NB4 (cell line): ENCODE results near the gene CYP19A1.

Experiments
- DNase-seq: peaks from one replicate; pipeline ENCODE4 v3.0.0; 2010; ENCODE audit warnings: low read depth
- H3K4me3 ChIP-seq: one replicate; pipeline ENCODE4 v1.5.1; 2011; ENCODE audit warnings: mild to moderate bottlenecking, low read depth, low read length, moderate library complexity
- MYC ChIP-seq: IDR thresholded peaks from 2 replicates; pipeline ENCODE4 v1.6.1; 2011; ENCODE audit warnings: low read depth, low read length
- POLR2A ChIP-seq: IDR thresholded peaks from 2 replicates; pipeline ENCODE4 v1.6.1; 2011; ENCODE audit warnings: mild to moderate bottlenecking; ENCODE audit not compliant: insufficient read length; ENCODE audit errors: extremely low read depth
- TF ChIP-seq, protein P1 (sequence below): IDR thresholded peaks from 2 replicates; pipeline ENCODE4 v1.6.1; 2011; ENCODE audit warnings: low read depth, low read length
- TF ChIP-seq, protein P2 (sequence below): IDR thresholded peaks from one replicate; pipeline ENCODE4 v1.5.1; 2012; ENCODE audit warnings: low read depth, low read length

The CYP19A1 gene

DNA sequence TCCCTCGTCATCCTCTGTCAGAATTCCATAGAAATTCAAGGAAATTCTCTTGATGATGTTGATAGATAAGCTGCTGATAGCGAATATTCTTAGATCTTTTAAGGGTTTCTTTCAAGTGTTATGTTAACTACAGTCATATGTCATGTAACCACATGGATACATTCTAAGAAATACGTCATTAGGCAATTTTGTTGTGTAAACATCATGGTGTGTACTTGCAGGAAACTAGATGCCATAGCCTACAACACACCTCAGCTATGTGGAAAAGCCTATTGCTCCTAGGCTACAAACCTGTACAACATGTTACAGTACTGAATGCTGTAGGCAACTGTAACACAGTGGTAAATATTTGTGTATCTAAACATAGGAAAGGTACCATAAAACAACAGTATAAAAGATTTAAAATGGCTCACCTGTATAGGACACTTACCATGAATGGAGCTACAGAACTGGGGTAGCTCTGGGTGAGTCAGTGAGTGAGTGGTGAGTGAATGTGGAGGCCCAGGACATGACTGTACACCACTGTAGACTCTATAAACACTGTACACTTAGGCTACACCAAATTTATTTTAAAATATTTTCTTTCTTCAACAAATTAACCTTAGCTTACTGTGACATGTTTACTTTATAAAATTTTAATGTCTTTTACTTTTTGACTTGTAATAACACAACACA lies 37.7 kb upstream of the CYP19A1 start:
- DNase-seq, result no peak
- H3K4me3 ChIP-seq, result no peak overlapping the region
- TF ChIP-seq, protein P1, sequence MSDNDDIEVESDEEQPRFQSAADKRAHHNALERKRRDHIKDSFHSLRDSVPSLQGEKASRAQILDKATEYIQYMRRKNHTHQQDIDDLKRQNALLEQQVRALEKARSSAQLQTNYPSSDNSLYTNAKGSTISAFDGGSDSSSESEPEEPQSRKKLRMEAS, result no peak
- TF ChIP-seq, protein P2, sequence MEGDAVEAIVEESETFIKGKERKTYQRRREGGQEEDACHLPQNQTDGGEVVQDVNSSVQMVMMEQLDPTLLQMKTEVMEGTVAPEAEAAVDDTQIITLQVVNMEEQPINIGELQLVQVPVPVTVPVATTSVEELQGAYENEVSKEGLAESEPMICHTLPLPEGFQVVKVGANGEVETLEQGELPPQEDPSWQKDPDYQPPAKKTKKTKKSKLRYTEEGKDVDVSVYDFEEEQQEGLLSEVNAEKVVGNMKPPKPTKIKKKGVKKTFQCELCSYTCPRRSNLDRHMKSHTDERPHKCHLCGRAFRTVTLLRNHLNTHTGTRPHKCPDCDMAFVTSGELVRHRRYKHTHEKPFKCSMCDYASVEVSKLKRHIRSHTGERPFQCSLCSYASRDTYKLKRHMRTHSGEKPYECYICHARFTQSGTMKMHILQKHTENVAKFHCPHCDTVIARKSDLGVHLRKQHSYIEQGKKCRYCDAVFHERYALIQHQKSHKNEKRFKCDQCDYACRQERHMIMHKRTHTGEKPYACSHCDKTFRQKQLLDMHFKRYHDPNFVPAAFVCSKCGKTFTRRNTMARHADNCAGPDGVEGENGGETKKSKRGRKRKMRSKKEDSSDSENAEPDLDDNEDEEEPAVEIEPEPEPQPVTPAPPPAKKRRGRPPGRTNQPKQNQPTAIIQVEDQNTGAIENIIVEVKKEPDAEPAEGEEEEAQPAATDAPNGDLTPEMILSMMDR, result no peak
- TF ChIP-seq POLR2A (no peak), MYC (no peak)

DNA sequence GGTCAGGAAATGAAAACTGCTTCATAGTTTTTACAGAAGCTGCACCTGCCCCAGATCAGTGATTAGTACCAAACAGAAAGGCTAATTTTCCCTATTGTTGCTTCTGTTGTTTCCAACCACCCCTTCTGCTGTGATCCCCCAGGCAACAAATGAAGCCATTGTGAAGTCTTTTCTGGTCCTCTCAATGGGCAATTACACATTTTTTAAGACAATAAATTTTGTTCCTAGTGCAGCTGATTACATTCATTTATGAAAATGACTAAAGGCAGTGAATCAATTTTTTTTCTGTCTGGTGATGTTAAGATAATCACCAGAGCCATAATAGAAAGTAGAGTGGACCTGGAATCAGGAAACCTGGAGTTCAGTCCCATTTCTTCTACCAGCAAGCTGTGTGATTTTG lies 35.7 kb upstream of the CYP19A1 start:
- TF ChIP-seq MYC, result no peak
- TF ChIP-seq, protein P2, result no peak
- no peak for TF ChIP-seq POLR2A
- TF ChIP-seq, protein P1, result no peak

DNA sequence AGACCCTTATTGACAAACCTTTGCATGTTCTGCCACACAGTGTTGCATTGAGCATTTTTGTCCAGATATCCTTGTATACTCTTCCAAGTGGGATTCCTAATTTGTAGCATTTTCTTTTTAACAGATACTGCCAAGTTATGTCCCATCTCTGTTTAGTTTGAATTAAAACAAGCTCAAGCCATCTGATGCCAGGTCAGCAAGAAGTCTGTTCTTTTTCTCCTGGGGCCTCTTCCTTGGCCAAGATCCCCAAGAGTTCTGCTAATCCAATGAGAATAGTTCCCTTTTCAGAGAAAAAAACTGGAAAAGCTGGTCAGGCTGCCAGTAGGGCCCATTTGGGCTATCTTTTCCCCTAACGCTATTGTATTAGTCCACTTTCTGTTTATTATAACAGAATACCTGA lies 32.9 kb upstream of the CYP19A1 start:
- TF ChIP-seq, protein P1, result no peak
- TF ChIP-seq, protein P2, result no peak
- no peak for TF ChIP-seq POLR2A
- TF ChIP-seq MYC, result no peak
- H3K4me3 ChIP-seq, result no peak overlapping the region
- DNase-seq, result no peak

More for the DNA sequence above, 35.7 kb upstream of the CYP19A1 start:
- no peak for DNase-seq
- H3K4me3 ChIP-seq, result no peak overlapping the region

DNA sequence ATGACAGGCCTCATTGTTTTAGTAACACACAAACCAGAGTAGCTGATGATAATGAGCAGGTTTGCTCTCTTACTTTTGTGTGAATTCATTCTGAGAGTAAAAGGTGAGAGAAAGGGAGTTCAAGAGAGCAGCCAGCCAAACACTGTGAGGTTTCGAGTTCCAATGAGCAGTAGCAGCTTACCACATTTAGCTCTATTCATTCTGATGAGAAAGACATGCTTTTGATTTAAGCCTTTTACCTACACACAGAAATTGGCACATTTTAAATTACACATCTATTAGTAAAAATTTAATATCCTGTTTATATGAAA lies 31.0 kb upstream of the CYP19A1 start:
- no peak for DNase-seq
- TF ChIP-seq, protein P2, result no peak
- no peak for TF ChIP-seq MYC
- TF ChIP-seq, protein P1, result no peak
- TF ChIP-seq POLR2A, result no peak
- no peak overlapping the region for H3K4me3 ChIP-seq

DNA sequence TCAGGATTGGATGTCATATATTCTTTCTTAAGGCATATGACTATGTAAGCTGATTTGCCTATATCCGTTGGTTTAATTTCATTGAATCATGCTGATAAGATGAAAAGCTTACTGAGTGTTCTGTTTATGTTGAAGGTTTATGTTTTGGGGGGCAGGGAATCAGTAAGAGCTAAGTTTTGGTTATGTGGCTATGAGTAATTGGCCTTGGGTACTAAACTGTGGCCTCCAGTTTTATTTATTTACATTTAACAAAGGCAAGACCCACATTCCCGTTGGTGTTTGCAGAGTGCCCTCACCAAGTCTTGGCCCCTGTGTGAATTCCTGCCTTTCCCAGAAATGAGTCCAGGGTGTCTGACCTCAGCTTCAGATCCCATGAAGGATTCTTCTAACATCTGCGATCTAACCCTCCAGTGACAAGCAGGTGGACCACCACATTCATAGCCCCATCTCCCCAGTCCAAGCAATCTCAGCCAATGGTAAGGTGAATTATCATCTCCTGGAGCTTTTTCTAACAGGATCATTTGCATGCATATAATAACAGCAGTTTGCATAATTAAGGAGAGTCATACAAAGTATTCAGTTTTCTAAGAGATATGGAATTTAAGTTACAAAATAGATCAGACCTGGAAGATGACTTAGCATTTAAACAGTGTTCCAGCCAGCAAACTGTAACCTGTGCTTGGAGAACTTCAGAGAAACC lies 30.5 kb upstream of the CYP19A1 start:
- TF ChIP-seq, protein P2, result no peak
- TF ChIP-seq, protein P1, result no peak
- TF ChIP-seq POLR2A, result no peak
- TF ChIP-seq MYC, result no peak
- H3K4me3 ChIP-seq, result no peak overlapping the region
- DNase-seq, result no peak
